ENCODE results near the gene RAD51B. TPM values are rescaled to one million over a fixed set of nuclear protein-coding genes. Genes with fewer than 3 reads are reported as not detected.
A peak's percentile ranks its signal among the peaks of the same experiment; 100 is the strongest.

Gene RAD51B
- total RNA-seq, 1 experiment from 2014 or later, result 10.8 TPM

DNA sequence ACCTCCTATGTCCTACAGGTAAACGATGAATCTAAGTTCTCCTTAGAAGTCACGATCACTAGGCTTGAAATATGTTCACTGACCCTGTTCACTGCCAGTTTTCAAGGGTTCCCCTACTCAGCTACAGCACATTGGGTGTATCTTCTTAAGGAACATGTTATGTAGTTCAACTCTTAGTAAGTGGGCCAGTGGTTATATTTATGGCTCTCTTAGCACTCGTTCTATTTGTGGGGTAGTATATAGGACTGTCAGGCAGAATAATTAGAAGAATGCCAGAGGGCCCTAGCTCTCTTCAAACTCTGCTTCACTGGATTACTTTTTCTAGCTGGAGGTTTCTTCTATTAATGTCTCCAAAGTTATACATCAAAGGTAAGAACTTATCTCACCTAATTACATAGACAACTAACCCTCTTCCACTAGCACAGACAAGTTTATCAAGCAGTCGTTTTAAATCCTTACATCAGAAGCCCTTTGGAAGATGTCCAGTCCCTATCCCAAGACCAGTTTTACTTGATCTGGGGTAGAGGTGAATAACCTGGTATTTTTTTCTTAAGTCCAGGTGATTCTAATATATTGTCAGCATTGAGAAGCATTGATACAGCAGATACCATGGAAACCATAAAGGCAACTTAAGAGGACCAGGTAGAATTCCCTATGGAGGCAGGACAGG, 42.8 kb upstream of the RAD51B start:
- TF ChIP-seq EZH2phosphoT487 (IDR thresholded peaks at IDR 0.05; ENCODE audit: borderline replicate concordance, low read length), result no peak
- TF ChIP-seq, protein P1, sequence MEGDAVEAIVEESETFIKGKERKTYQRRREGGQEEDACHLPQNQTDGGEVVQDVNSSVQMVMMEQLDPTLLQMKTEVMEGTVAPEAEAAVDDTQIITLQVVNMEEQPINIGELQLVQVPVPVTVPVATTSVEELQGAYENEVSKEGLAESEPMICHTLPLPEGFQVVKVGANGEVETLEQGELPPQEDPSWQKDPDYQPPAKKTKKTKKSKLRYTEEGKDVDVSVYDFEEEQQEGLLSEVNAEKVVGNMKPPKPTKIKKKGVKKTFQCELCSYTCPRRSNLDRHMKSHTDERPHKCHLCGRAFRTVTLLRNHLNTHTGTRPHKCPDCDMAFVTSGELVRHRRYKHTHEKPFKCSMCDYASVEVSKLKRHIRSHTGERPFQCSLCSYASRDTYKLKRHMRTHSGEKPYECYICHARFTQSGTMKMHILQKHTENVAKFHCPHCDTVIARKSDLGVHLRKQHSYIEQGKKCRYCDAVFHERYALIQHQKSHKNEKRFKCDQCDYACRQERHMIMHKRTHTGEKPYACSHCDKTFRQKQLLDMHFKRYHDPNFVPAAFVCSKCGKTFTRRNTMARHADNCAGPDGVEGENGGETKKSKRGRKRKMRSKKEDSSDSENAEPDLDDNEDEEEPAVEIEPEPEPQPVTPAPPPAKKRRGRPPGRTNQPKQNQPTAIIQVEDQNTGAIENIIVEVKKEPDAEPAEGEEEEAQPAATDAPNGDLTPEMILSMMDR (conservative IDR thresholded peaks at IDR 0.05; ENCODE audit: low read depth, low read length), result no peak
- no peak for TF ChIP-seq EZH2 (IDR thresholded peaks at IDR 0.05; ENCODE audit: low read length, unreplicated experiment)
- Histone ChIP-seq H2AFZ (ENCODE audit: low read length) (no peak overlapping the region), H3K9me3 (ENCODE audit: low read length) (no peaks in the 10 kb centered on the region), H3K4me2 (ENCODE audit: low read length) (no peak overlapping the region), H3K27me3 (ENCODE audit: low read length) (no peaks in the 10 kb centered on the region), H3K4me1 (ENCODE audit: insufficient read depth, low read length) (peaks cover 16% of the 10 kb centered on the region), H3K4me3 (ENCODE audit: low read length) (no peak overlapping the region), H3K36me3 (ENCODE audit: low read depth, low read length) (peaks cover 72% of the 10 kb centered on the region), H3K27ac (ENCODE audit: low read length) (no peak overlapping the region), H4K20me1 (ENCODE audit: low read length) (no peaks in the 10 kb centered on the region), H3K79me2 (ENCODE audit: low read length) (no peaks in the 10 kb centered on the region), H3K9me2 (replicated peaks; ENCODE audit: low read length) (no peaks in the 10 kb centered on the region), H3F3A (ENCODE audit: low read length, unreplicated experiment) (no peaks in the 10 kb centered on the region), H3K9ac (ENCODE audit: low read length) (no peak overlapping the region)
- ChIA-PET CTCF (interaction anchor here (0.5 to 0.6 kb wide), 2 partner anchors 110 to 368 kb away, joined by 3 read pairs; no protein-coding TSS in a partner anchor), POLR2A (ENCODE audit: unreplicated experiment) (no interaction called here)
- ATAC-seq, result no peak
- BruUV-seq (replicated peaks), result no TSS peak
- DNase-seq, result no peak
- intact Hi-C loops (cut with micrococcal nuclease), result no loop called here

DNA sequence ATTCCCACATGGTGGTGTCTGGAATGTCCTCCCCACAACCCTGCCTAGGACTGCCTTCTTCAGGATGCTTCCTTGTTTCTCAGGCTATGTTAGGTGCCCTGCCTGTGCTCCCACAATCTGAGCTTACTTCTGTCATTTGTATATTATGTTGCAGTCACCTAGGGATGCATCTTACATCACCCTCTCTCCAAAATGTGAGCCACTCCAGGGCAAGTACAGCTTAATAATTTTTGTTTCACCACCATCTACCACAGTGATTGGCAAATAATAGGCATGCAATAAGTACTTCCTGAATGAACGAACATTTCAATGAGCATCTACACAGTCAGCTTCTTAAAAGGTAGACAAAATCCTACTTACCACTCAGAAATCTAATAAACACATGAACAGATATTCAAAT, 40.8 kb upstream of the RAD51B start:
- H3K9me2 ChIP-seq (replicated peaks; ENCODE audit: low read length), result no peaks in the 10 kb centered on the region
- no peak for TF ChIP-seq EZH2 (IDR thresholded peaks at IDR 0.05; ENCODE audit: low read length, unreplicated experiment)
- TF ChIP-seq, protein P1 (conservative IDR thresholded peaks at IDR 0.05; ENCODE audit: low read depth, low read length), result no peak
- no peak for TF ChIP-seq EZH2phosphoT487 (IDR thresholded peaks at IDR 0.05; ENCODE audit: borderline replicate concordance, low read length)
- POLR2A ChIA-PET (ENCODE audit: unreplicated experiment), result no interaction called here
- H3K4me1 ChIP-seq (ENCODE audit: insufficient read depth, low read length), result peaks cover 11% of the 10 kb centered on the region
- no peak for ATAC-seq
- no peaks in the 10 kb centered on the region for H3K9me3 ChIP-seq (ENCODE audit: low read length)
- no peak for DNase-seq
- H3K4me3 ChIP-seq (ENCODE audit: low read length), result no peak overlapping the region
- H3K4me2 ChIP-seq (ENCODE audit: low read length), result no peak overlapping the region
- no peaks in the 10 kb centered on the region for H3K79me2 ChIP-seq (ENCODE audit: low read length)
- H4K20me1 ChIP-seq (ENCODE audit: low read length), result no peaks in the 10 kb centered on the region
- H3K27me3 ChIP-seq (ENCODE audit: low read length), result no peaks in the 10 kb centered on the region
- H3K27ac ChIP-seq (ENCODE audit: low read length), result no peak overlapping the region
- BruUV-seq (replicated peaks), result no TSS peak
- H3K36me3 ChIP-seq (ENCODE audit: low read depth, low read length), result peaks cover 73% of the 10 kb centered on the region
- intact Hi-C loops (cut with micrococcal nuclease), result no loop called here
- H2AFZ ChIP-seq (ENCODE audit: low read length), result no peak overlapping the region
- H3K9ac ChIP-seq (ENCODE audit: low read length), result no peak overlapping the region
- no peaks in the 10 kb centered on the region for H3F3A ChIP-seq (ENCODE audit: low read length, unreplicated experiment)
- CTCF ChIA-PET, result no interaction called here

DNA sequence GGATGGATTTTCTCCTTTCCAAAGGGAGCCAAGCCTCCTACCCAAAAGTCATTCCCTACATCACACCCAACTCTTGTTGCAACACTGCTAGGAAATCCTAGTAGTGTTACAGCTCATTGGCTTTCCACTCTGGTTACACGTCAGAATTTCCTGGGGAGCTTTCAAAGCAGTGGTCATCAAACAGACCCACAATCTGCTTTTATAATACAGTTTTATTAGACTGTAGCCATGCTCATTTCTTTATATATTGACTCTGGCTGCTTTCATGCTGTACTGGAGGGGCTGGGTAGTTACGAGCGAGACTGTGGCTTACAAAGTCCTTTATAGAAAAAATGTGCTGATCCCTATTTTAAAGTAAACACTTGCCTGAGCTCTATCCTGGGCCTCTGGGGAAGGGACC, 37.5 kb upstream of the RAD51B start:
- ChIA-PET CTCF (no interaction called here), POLR2A (ENCODE audit: unreplicated experiment) (interaction anchor here (0.6 kb wide), 1 partner anchor 22 kb away, joined by 4 read pairs; no protein-coding TSS in a partner anchor)
- peak; percentile 80 for ATAC-seq
- H2AFZ ChIP-seq (ENCODE audit: low read length), result no peak overlapping the region
- no peak overlapping the region for H3K4me3 ChIP-seq (ENCODE audit: low read length)
- TF ChIP-seq EZH2phosphoT487 (IDR thresholded peaks at IDR 0.05; ENCODE audit: borderline replicate concordance, low read length) (no peak), EZH2 (IDR thresholded peaks at IDR 0.05; ENCODE audit: low read length, unreplicated experiment) (no peak)
- TF ChIP-seq, protein P1 (conservative IDR thresholded peaks at IDR 0.05; ENCODE audit: low read depth, low read length), result no peak
- H3F3A ChIP-seq (ENCODE audit: low read length, unreplicated experiment), result no peaks in the 10 kb centered on the region
- H3K4me2 ChIP-seq (ENCODE audit: low read length), result no peak overlapping the region
- H3K9me3 ChIP-seq (ENCODE audit: low read length), result no peaks in the 10 kb centered on the region
- H3K9me2 ChIP-seq (replicated peaks; ENCODE audit: low read length), result no peaks in the 10 kb centered on the region
- peaks cover 60% of the 10 kb centered on the region for H3K36me3 ChIP-seq (ENCODE audit: low read depth, low read length)
- no peak overlapping the region for H3K27ac ChIP-seq (ENCODE audit: low read length)
- BruUV-seq (replicated peaks), result no TSS peak
- H3K27me3 ChIP-seq (ENCODE audit: low read length), result no peaks in the 10 kb centered on the region
- H3K79me2 ChIP-seq (ENCODE audit: low read length), result no peaks in the 10 kb centered on the region
- H3K4me1 ChIP-seq (ENCODE audit: insufficient read depth, low read length), result no peaks in the 10 kb centered on the region
- intact Hi-C loops (cut with micrococcal nuclease), result no loop called here
- H3K9ac ChIP-seq (ENCODE audit: low read length), result no peak overlapping the region
- no peaks in the 10 kb centered on the region for H4K20me1 ChIP-seq (ENCODE audit: low read length)
- no peak for DNase-seq

Measured in PC-3 (cell line).